RWPE1 (cell line): ENCODE measurements around the gene SNAP29.
"Not testable (repeated sequence)": the region's sequence is repeated elsewhere in the genome, so short reads cannot be mapped to it uniquely, and the experiment has no call there.

Experiments used
- CTCF ChIA-PET: fragments of 350-600 bp; sonication (Branson Sonifier 250); formaldehyde crosslinking; extraction: SDS; loops from one replicate; lab custom pipeline; 2021; lab: Yijun Ruan, JAX
- POLR2A ChIA-PET: fragments of 400-600 bp; formaldehyde crosslinking; extraction: SDS; loops from one replicate; lab custom pipeline; 2020; ENCODE audit warnings: antibody characterized with exemption; ENCODE audit not compliant: low non-redundant PET; lab: Yijun Ruan, JAX
- DNase-seq: peaks from one replicate; pipeline ENCODE4 v3.0.0; 2012; ENCODE audit warnings: low spot score
- H3K27ac ChIP-seq: fragments of 450-650 bp; 2 replicates; pipeline ENCODE4 v1.5.1; 2017
- TF ChIP-seq, protein P1 (sequence below): fragments of 450-650 bp; conservative IDR thresholded peaks from 2 replicates; pipeline ENCODE4 v1.5.1; 2017; ENCODE audit warnings: low read depth, mild to moderate bottlenecking

SNAP29 gene

DNA sequence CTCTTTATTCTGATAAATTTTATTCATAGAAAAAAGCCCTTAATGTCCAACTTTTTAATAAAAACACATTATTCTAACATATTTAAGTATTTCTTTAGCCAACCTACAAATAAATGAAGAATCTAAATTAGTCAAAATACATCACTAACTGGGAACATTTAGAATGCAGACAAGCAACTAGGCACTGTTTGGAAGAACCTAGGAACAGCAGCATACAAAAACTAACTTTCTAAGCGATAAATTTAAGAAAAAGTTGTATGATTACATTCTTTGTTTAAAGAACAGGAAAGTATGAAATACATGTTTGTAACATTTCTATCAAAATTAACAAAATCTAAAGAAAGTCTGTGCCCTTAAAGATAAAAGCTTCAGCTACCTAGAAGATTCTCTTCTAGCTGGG lies 35.5 kb upstream of the SNAP29 start:
- no peak for DNase-seq
- ChIA-PET POLR2A (no interaction called here), CTCF (interaction anchor here (1.3 kb wide), 1 partner anchor 12 kb away, joined by 3 read pairs; no protein-coding TSS in a partner anchor)
- H3K27ac ChIP-seq: no peak overlapping the region
- TF ChIP-seq, protein P1, sequence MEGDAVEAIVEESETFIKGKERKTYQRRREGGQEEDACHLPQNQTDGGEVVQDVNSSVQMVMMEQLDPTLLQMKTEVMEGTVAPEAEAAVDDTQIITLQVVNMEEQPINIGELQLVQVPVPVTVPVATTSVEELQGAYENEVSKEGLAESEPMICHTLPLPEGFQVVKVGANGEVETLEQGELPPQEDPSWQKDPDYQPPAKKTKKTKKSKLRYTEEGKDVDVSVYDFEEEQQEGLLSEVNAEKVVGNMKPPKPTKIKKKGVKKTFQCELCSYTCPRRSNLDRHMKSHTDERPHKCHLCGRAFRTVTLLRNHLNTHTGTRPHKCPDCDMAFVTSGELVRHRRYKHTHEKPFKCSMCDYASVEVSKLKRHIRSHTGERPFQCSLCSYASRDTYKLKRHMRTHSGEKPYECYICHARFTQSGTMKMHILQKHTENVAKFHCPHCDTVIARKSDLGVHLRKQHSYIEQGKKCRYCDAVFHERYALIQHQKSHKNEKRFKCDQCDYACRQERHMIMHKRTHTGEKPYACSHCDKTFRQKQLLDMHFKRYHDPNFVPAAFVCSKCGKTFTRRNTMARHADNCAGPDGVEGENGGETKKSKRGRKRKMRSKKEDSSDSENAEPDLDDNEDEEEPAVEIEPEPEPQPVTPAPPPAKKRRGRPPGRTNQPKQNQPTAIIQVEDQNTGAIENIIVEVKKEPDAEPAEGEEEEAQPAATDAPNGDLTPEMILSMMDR: no peak

DNA sequence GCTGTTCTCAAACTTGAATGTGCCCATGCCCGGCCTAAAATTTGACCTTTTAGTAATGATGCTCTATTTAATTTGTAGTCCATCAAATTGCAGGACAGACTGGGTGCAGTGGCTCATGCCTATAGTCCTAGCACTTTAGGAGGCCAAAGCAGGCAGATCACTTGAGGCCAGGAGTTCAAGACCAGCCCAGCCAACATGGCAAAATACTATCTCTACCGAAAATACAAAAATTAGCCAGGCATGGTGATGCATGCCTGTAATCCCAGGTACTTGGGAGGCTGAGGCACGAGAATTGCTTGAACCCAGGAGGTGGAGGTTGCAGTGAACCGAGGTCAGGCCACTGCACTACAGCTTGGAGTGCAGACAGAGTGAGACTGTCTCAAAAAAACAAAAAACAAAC lies 33.6 kb upstream of the SNAP29 start:
- H3K27ac ChIP-seq, CTCF ChIA-PET, DNase-seq, POLR2A ChIA-PET: not testable (repeated sequence)

DNA sequence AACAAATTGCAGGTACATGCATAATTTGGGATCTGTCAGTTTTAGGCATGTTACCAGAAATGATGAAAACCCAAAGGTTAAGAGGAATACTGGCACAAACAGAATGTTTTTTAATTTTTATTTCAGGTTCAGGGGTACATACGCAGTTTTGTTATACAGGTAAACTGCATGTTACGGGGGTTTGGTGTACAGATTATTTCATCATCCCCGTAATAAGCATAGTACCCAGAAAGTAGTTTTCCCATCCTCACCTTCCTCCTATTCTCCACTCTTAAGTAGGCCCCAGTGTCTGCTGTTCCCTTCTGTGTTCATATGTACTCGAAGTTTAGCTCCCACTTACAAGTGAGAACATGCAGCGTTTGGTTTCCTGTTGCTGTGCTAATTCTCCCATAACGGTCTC lies 33.2 kb upstream of the SNAP29 start:
- TF ChIP-seq, protein P1: no peak
- ChIA-PET POLR2A (no interaction called here), CTCF (no interaction called here)
- H3K27ac ChIP-seq: no peak overlapping the region
- no peak for DNase-seq

DNA sequence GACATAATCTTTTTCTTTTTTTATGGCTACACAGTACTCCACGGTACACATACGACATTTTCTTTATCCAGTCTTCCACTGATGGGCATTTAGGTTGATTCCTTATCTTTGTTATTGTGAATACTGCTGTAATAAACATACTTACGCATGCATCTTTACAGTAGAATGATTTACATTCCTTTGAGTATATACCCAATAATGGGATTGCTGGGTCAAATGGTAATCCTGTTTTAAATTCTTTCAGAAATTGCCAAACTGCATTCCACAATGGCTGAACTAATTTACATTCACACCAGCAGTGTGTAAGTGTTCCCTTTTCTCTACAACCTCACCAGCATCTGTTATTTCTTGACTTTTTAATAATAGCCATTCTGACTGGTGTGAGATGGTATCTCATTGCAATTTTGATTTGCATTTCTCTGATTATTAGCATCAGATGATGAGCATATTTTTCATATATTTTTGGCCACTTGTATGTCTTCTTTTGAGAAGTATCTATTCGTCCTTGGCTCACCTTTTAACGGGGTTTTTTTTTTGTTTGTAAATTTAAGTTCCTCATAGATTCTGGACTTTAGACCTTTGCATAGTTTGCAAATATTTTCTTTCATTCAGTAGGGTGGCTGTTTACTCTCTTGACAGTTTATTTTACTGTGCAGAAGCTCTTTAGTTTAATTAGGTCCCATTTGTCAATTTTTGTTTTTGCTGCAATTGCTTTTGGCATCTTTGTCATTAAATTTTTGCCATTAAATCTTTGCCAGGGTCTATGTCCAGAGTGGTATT lies 32.2 kb upstream of the SNAP29 start:
- CTCF ChIA-PET, POLR2A ChIA-PET, DNase-seq, H3K27ac ChIP-seq: not testable (repeated sequence)

DNA sequence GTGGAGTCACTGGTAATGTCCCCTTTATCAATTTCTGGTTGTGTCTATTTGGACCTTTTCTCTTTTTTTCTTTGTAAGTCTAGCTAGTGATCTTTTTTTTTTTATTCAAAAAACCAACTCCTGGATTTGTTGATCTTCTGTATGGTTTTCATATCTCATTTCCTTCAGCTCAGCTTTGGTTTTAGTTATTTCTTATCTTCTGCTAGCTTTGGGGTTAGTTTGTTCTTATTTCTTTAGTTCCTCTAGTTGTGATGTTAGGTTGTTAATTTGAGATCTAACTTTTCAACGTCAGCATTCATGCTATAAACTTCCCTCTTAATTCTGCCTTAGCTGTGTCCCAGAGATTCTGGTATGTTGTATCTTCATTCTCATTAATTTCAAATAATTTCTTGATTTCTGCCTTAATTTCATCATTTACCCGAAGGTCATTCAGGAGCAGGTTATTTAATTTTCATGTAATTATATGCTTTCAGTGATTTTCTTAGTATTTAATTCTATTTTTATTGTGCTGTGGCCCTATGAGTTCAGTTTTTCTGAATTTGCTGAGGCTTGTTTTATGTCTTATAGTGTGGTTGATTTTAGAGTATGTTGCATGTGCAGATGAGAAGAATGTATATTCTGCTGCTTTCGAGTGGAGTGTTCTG lies 29.2 kb upstream of the SNAP29 start:
- ChIA-PET POLR2A (no interaction called here), CTCF (no interaction called here)
- DNase-seq: no peak
- TF ChIP-seq, protein P1: no peak
- no peak overlapping the region for H3K27ac ChIP-seq

DNA sequence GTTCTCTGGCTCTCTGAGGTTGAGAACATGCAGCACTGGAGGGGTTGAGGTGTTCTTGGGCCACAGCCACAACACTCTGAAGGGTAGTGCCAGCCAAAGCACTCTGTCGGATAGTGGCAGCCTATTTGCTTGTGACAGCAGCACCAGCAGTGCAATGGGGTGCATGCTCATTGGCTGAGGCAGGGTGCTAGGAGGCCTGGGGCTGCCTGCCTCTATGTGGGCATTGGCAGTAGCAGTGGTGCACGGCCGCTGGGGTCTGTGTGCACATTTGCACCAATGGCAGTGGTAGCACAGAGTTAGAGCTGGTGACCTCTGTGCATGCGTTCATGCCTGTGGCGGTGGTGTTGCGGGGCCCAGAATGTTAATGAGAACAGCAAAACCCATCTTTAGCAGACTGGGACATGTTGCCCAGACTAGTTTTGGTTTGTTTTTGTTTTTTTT lies 25.6 kb upstream of the SNAP29 start:
- CTCF ChIA-PET: no interaction called here
- H3K27ac ChIP-seq: no peak overlapping the region
- TF ChIP-seq, protein P1: no peak
- POLR2A ChIA-PET: no interaction called here
- no peak for DNase-seq

DNA sequence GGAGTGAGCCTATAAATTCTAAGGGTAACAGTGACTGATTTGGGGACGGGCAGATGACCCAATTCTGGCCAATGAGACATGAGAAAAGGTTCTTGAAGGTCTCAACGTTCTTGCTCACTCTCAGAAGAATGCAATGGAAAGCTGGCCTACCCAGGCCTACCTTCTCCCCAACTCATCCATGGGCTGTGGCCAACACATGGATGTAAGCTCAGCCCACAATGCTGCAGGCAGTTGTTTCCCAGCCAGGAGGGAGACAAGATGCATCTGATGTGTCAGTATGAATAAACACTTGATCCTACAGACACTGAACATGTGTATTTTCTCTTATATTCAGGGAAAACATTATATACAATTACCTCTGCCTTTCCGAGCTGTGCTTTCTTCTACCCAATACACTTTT lies 24.6 kb upstream of the SNAP29 start:
- no peak overlapping the region for H3K27ac ChIP-seq
- POLR2A ChIA-PET: no interaction called here
- TF ChIP-seq, protein P1: no peak
- DNase-seq: no peak
- CTCF ChIA-PET: no interaction called here
